NCI-H2107 treated with DMSO at 0.1 percent for 48 hours (cell line): ENCODE results near the gene OR6C68.
"Not testable (repeated sequence)": the region's sequence is repeated elsewhere in the genome, so short reads cannot be mapped to it uniquely, and the experiment has no call there.

Experiments
- DNase-seq: peaks from one replicate; lab custom pipeline; 2025; ENCODE audit not compliant: unreplicated experiment; lab: John Stamatoyannopoulos, UW

OR6C68 gene

GRCh38 chr12:55492078-55492477, at the start of gene OR6C68:
Gene OR6C68 (plus strand): TSS chr12:55492378. CDS start chr12:55492378, 0 bp downstream.
- no peak for DNase-seq

DNA sequence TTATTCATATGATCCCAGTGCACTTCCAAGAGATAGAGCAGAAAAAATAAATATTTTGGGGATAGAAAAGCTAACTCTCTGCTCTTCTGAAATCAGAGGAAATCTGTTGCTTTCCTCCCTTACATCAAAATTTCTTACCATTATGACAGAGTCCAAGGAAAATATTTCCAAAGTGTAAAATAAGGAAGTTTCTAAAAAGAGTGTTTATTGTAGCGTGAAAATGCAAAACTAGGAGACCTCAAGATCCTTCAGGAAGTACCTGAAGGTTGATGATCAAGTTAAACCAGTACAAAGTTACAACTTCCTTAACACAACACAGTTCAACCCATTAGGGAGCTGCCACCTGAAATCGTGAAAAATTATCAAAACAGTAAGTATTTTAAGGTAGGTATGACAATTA, 48.4 kb upstream of the OR6C68 start, which contains the start of gene OR6C2:
Gene OR6C2 (plus strand): TSS at position 301 of the 400 bp plus-strand sequence. CDS start 8,138 bp downstream, outside the sequence.
- no peak for DNase-seq

GRCh38 chr12:55445357-55445756, 46.8 kb upstream of the OR6C68 start:
- no peak for DNase-seq

- no peak for DNase-seq
Observed at GRCh38 chr12:55446326-55446725, 45.9 kb upstream of the OR6C68 start.

- no peak for DNase-seq
Observed at GRCh38 chr12:55448825-55449224, 43.4 kb upstream of the OR6C68 start.

- DNase-seq = not testable (repeated sequence)
Observed at GRCh38 chr12:55464926-55465325, 27.3 kb upstream of the OR6C68 start.

DNA sequence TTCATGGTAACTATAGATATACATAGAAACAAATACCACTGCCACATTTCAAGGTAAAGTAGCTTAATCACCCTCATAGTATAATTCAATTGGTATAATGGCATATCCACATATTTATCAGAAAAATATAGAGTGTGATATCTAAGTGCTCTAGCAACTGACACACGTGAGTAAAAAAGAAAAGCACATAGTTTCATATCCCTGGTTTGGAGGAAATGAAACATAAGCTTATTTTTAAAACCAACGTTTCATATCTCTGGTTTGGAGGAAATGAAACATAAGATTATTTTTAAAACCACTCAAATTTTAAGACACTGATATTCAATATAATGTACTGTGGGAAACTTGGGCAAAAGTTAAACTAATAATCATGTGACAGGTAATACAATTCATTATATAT, 24.3 kb upstream of the OR6C68 start:
- DNase-seq = no peak

GRCh38 chr12:55469291-55469690, 22.9 kb upstream of the OR6C68 start:
- no peak for DNase-seq

DNA sequence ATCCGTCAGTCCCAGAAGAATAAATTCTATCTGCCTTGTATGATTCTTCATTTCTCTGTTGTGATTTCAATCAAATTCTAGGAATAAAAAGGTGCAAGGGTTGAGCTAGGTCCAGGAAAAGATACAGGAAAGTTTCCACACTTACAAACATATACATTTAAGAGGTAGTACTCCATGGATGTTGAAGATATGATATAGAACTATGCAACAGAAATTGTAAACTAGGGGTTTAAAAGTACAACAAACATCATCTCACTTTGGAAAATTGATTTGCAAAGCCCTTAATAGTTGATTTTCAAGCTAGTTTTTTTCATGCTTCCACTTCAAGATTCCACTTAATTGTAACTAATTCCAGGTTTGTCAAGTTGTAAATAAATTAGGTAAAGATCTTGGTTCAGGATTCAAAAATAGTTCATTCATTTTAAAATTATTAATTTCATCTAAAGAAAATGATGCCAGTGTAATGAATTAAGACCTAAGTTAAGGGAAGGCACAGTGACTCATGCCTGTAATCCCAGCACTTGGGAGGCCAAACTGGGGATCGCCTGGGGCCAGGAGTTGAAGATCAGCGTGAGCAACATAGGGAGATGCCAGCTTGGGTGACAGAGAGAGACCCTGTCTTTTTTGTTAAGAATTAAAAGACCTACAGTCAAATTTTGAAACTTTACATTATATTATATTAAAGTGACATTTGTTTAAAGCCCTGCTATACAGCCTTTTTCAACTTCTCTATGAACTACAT, 21.9 kb upstream of the OR6C68 start, which contains the start of gene OR6C70:
Gene OR6C70 (minus strand): TSS at position 51 of the 742 bp plus-strand sequence. CDS start 0 bp downstream, at position 51.
- no peak for DNase-seq

GRCh38 chr12:55472264-55472663, 19.9 kb upstream of the OR6C68 start:
- DNase-seq = no peak

- not testable (repeated sequence) for DNase-seq
Observed at GRCh38 chr12:55479136-55479535, 13.0 kb upstream of the OR6C68 start.

GRCh38 chr12:55484284-55484683, 7.9 kb upstream of the OR6C68 start:
- DNase-seq = not testable (repeated sequence)

DNA sequence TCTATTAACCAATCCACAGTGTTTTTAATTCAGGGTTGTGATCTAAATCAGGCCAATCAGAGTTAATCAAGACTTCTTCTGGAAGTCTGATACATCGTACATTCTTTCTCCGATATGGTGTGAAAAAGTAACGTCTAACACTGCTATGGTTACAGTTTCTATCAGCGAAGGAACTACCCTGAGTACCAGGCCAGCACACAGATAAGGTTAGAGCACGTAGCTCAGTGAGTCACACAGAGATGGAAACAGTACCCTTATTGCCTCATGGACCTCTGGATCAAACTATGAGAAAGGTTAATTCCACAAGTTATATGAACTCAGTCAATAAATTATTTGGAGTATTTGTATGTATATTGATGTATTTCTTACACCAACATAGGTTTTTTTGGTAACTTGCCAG, 3.3 kb downstream of the OR6C68 start:
- DNase-seq = no peak

DNA sequence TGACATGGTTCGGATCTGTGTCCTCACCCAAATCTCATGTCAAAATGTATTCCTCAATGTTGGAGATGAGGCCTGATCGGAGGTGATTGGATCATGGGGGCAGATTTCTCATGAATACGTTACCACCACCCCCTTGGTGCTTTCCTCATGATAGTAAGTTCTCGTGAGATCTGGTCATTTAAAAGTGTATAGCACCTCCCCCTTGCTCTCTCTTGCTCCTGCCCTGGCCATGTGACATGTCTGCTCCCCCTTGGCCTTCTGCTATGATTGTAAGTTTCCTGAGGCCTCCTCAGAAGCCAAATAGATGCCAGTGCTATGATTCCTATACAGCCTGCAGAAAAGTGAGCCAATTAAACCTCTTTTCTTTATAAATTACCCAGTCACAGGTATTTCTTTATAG, 7.1 kb downstream of the OR6C68 start:
- DNase-seq = no peak

DNA sequence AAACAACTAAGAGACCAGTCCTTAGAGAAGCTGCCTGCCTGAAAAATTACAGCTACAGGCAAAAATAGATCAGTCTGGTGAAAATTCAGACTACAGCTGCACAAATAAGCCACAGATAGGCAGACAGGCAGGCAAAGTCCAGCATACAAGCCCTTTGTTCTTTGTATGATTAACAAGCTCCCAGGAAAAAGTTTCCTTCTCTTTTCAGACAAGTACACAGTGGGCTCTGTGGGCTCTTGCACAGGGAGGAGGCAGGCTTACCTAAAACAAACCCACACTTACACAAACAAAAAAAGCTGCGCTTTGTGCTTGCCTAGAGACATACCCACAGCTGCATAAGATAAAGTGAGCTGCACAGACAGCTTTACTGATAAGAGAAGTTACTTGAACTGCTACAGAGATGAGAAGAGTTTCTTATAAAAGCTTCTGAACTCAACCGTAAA, 7.7 kb downstream of the OR6C68 start:
- DNase-seq = no peak

DNA sequence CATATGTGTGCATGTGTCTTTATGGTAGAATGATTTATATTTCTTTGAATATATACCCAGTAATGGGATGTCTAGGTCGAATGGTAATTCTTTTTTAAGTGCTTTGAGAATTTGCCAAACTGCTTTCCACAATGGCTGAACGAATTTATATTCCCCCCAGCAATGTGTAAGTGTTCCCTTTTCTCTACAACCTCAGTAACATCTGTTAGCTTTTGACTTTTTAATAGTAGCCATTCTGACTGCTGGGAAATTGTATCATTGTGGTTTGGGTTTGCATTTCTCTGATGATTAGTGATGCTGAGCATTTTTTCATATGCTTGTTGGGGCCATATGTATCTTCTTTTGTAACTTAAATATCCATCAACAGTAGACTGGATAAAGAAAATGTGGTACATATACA, 9.4 kb downstream of the OR6C68 start:
- DNase-seq = no peak

- DNase-seq = no peak
Observed at GRCh38 chr12:55515696-55516095, 23.5 kb downstream of the OR6C68 start.

DNA sequence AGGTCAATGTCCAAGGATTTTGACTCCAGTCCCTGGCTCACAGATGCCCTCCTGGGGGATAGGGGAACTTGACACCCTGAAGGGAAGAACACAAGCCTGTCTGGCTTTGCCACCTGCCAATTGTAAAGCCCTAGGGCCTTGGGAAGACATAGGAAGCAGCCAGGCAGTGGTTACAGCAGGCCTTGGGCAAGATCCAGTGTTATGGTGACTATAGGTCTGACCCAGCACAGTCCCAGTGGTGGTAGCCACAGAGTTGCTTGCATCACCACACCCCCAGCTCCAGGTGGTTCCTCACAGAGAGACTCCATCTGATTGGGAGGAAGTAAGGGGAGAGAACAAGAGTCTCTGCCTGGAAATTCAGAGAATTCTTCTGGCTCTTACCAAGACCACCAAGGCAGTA, 24.2 kb downstream of the OR6C68 start:
- DNase-seq = no peak
